GM12878 (cell line): ENCODE measurements around the gene PTPN2. TPM values are rescaled to one million over a fixed set of nuclear protein-coding genes. Genes with fewer than 3 reads are reported as not detected.

Experiments
- CHD2 ChIP-seq: IDR thresholded peaks from 2 replicates; pipeline ENCODE4 v1.6.1; 2011; ENCODE audit warnings: low read depth, low read length, improper control_type of control experiment, borderline replicate concordance
- DPF2 ChIP-seq: fragments of 450-650 bp; IDR thresholded peaks from 2 replicates; pipeline ENCODE4 v1.6.1; 2017; ENCODE audit warnings: mild to moderate bottlenecking
- FOXK2 ChIP-seq: fragments of 450-650 bp; IDR thresholded peaks from 2 replicates; pipeline ENCODE4 v1.6.1; 2017; ENCODE audit warnings: mild to moderate bottlenecking, moderate library complexity
- FOXM1 ChIP-seq: IDR thresholded peaks from 2 replicates; pipeline ENCODE4 v1.6.1; 2012; ENCODE audit warnings: low read depth, mild to moderate bottlenecking, inconsistent platforms, low read length, moderate library complexity
- NFYA ChIP-seq: IDR thresholded peaks from 2 replicates; pipeline ENCODE4 v1.6.1; 2011; ENCODE audit warnings: low read depth, mild to moderate bottlenecking, low read length, improper control_type of control experiment, borderline replicate concordance
- NR2C1 ChIP-seq: fragments of 450-650 bp; IDR thresholded peaks from 2 replicates; pipeline ENCODE4 v1.6.1; 2017; ENCODE audit warnings: antibody characterized with exemption, mild to moderate bottlenecking, moderate library complexity
- PML ChIP-seq: IDR thresholded peaks from 2 replicates; pipeline ENCODE4 v1.6.1; 2012; ENCODE audit warnings: low read length, inconsistent platforms
- RCOR1 ChIP-seq: conservative IDR thresholded peaks from 2 replicates; pipeline ENCODE4 v1.6.1; 2012; ENCODE audit warnings: low read depth, low read length, improper control_type of control experiment
- SIN3A ChIP-seq: IDR thresholded peaks from 2 replicates; pipeline ENCODE4 v1.6.1; 2012; ENCODE audit warnings: low read depth, low read length, improper control_type of control experiment
- SP1 ChIP-seq: IDR thresholded peaks from one replicate; pipeline ENCODE4 v1.6.1; 2011; ENCODE audit warnings: low read depth, low read length
- YBX1 ChIP-seq: fragments of 450-650 bp; IDR thresholded peaks from 2 replicates; pipeline ENCODE4 v1.6.1; 2016; ENCODE audit warnings: antibody characterized with exemption
- ZNF622 ChIP-seq: fragments of 450-650 bp; IDR thresholded peaks from 2 replicates; pipeline ENCODE4 v1.6.1; 2017; ENCODE audit warnings: mild to moderate bottlenecking, inconsistent platforms
- ZZZ3 ChIP-seq: IDR thresholded peaks from 2 replicates; pipeline ENCODE4 v1.6.1; 2011; ENCODE audit warnings: low read depth; ENCODE audit not compliant: control insufficient read depth, insufficient read length
- polyA plus RNA-seq, 11 experiments: library from polyadenylated mRNA; depleted of rRNA in 4 of 11; unstranded in 6 of 11; stranded (reverse) in 5 of 11; fragments of >200 nt; fragmentation: Nextera tagmentation in 4 of 11; fragmentation: Illumina TruSeq in 1 of 11; extraction: Ambion mirVana in 4 of 11; extraction: Trizol in 1 of 11; gene quantifications; 1 replicate in 1 of 11; 2 replicates in 10 of 11; pipeline versions ENCODE4 v1.2.1 to v1.2.3, GENCODE V29; 2011 to 2016; ENCODE audit warnings: inconsistent platforms in 2 of 11, missing spikeins in 2 of 11, low read depth in 1 of 11
- total RNA-seq, 4 experiments: library from RNA; depleted of rRNA in 3 of 4; stranded (reverse); fragments of >200 nt in 3 of 4; fragmentation: Illumina TruSeq in 1 of 4; extraction: Trizol in 1 of 4; gene quantifications; 2 replicates each; pipeline versions ENCODE4 v1.2.1 to v1.2.3, GENCODE V29; 2013 to 2021
- TF ChIP-seq, protein P1 (sequence below): IDR thresholded peaks from 2 replicates; pipeline ENCODE4 v1.6.1; 2012; ENCODE audit warnings: low read length, inconsistent platforms
- TF ChIP-seq, protein P2 (sequence below): fragments of 450-650 bp; IDR thresholded peaks from 2 replicates; pipeline ENCODE4 v1.6.1; 2016; ENCODE audit warnings: mild to moderate bottlenecking, moderate library complexity, borderline replicate concordance
- TF ChIP-seq, protein P3 (sequence below): fragments of 450-650 bp; IDR thresholded peaks from 2 replicates; pipeline ENCODE4 v1.6.1; 2018; ENCODE audit warnings: borderline replicate concordance, mild to moderate bottlenecking; ENCODE audit not compliant: partially characterized antibody
- TF ChIP-seq, protein P4 (sequence below): IDR thresholded peaks from 2 replicates; pipeline ENCODE4 v1.6.1; 2012; ENCODE audit warnings: improper control_type of control experiment, low read depth, low read length; ENCODE audit not compliant: insufficient replicate concordance

PTPN2 gene
- total and polyA plus RNA-seq, 10 of the 15 experiments (the other 5 are each of a cell fraction or from before 2014, with no cell fraction given), result 46.5 to 86.7 (median 64.6) TPM

DNA sequence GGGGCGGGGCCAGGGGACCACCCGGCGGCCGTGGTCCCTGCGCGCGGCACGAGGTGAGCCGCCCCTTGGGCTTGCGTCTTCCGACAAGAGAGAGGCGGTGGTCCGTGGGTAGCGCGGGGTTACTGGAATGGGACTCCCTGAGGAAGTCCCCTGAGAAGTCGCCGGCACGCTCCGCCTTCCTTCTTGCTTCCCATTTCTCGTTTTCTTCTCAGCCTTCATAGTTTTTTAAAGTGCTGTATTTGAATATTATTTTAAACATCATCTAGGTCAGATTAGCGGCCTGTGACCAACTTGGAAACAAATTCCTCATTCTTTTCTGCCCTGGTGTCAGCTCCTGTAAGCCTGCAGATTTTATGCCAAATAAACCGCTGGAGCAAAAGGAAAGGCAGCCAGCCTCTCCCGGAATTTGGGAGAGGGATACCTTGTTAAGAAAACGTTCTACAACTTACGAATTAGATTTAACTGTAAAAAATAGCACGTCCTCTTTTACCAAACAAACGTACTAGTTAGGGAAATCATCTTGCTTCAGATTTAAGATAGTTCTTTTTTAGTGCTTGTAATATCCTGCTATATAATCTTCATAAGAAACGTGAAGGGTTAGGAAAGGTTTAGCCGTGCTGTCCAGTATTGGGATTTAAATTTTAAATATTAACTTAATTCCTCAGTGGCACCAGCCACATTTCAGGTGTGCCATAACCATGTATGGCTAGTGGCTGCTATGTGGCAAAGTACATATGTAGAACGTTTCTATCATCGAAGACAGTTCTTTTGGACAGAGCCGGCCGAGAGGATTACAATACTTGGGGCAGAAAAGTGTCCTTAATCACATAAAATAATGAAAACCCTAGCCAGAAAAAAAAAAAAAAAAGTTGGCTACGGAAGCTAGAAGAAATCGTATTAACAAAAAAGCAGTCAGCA is 628 bp upstream of the PTPN2 start (continued):
- TF ChIP-seq, protein P1, sequence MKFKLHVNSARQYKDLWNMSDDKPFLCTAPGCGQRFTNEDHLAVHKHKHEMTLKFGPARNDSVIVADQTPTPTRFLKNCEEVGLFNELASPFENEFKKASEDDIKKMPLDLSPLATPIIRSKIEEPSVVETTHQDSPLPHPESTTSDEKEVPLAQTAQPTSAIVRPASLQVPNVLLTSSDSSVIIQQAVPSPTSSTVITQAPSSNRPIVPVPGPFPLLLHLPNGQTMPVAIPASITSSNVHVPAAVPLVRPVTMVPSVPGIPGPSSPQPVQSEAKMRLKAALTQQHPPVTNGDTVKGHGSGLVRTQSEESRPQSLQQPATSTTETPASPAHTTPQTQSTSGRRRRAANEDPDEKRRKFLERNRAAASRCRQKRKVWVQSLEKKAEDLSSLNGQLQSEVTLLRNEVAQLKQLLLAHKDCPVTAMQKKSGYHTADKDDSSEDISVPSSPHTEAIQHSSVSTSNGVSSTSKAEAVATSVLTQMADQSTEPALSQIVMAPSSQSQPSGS, result no peak
- TF ChIP-seq NR2C1 (no peak), YBX1 (no peak), CHD2 (no peak), SIN3A (no peak), FOXM1 (no peak), RCOR1 (no peak), SP1 (no peak), PML (0 out of 2 replicates have a peak, but pooled peaks have one; percentile 44), ZNF622 (no peak), FOXK2 (no peak), ZZZ3 (no peak), DPF2 (no peak), NFYA (no peak)
- TF ChIP-seq, protein P2, sequence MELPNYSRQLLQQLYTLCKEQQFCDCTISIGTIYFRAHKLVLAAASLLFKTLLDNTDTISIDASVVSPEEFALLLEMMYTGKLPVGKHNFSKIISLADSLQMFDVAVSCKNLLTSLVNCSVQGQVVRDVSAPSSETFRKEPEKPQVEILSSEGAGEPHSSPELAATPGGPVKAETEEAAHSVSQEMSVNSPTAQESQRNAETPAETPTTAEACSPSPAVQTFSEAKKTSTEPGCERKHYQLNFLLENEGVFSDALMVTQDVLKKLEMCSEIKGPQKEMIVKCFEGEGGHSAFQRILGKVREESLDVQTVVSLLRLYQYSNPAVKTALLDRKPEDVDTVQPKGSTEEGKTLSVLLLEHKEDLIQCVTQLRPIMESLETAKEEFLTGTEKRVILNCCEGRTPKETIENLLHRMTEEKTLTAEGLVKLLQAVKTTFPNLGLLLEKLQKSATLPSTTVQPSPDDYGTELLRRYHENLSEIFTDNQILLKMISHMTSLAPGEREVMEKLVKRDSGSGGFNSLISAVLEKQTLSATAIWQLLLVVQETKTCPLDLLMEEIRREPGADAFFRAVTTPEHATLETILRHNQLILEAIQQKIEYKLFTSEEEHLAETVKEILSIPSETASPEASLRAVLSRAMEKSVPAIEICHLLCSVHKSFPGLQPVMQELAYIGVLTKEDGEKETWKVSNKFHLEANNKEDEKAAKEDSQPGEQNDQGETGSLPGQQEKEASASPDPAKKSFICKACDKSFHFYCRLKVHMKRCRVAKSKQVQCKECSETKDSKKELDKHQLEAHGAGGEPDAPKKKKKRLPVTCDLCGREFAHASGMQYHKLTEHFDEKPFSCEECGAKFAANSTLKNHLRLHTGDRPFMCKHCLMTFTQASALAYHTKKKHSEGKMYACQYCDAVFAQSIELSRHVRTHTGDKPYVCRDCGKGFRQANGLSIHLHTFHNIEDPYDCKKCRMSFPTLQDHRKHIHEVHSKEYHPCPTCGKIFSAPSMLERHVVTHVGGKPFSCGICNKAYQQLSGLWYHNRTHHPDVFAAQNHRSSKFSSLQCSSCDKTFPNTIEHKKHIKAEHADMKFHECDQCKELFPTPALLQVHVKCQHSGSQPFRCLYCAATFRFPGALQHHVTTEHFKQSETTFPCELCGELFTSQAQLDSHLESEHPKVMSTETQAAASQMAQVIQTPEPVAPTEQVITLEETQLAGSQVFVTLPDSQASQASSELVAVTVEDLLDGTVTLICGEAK, result no peak
- TF ChIP-seq, protein P3, sequence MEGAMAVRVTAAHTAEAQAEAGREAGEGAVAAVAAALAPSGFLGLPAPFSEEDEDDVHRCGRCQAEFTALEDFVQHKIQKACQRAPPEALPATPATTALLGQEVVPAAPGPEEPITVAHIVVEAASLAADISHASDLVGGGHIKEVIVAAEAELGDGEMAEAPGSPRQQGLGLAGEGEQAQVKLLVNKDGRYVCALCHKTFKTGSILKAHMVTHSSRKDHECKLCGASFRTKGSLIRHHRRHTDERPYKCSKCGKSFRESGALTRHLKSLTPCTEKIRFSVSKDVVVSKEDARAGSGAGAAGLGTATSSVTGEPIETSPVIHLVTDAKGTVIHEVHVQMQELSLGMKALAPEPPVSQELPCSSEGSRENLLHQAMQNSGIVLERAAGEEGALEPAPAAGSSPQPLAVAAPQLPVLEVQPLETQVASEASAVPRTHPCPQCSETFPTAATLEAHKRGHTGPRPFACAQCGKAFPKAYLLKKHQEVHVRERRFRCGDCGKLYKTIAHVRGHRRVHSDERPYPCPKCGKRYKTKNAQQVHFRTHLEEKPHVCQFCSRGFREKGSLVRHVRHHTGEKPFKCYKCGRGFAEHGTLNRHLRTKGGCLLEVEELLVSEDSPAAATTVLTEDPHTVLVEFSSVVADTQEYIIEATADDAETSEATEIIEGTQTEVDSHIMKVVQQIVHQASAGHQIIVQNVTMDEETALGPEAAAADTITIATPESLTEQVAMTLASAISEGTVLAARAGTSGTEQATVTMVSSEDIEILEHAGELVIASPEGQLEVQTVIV, result no peak
- TF ChIP-seq, protein P4, sequence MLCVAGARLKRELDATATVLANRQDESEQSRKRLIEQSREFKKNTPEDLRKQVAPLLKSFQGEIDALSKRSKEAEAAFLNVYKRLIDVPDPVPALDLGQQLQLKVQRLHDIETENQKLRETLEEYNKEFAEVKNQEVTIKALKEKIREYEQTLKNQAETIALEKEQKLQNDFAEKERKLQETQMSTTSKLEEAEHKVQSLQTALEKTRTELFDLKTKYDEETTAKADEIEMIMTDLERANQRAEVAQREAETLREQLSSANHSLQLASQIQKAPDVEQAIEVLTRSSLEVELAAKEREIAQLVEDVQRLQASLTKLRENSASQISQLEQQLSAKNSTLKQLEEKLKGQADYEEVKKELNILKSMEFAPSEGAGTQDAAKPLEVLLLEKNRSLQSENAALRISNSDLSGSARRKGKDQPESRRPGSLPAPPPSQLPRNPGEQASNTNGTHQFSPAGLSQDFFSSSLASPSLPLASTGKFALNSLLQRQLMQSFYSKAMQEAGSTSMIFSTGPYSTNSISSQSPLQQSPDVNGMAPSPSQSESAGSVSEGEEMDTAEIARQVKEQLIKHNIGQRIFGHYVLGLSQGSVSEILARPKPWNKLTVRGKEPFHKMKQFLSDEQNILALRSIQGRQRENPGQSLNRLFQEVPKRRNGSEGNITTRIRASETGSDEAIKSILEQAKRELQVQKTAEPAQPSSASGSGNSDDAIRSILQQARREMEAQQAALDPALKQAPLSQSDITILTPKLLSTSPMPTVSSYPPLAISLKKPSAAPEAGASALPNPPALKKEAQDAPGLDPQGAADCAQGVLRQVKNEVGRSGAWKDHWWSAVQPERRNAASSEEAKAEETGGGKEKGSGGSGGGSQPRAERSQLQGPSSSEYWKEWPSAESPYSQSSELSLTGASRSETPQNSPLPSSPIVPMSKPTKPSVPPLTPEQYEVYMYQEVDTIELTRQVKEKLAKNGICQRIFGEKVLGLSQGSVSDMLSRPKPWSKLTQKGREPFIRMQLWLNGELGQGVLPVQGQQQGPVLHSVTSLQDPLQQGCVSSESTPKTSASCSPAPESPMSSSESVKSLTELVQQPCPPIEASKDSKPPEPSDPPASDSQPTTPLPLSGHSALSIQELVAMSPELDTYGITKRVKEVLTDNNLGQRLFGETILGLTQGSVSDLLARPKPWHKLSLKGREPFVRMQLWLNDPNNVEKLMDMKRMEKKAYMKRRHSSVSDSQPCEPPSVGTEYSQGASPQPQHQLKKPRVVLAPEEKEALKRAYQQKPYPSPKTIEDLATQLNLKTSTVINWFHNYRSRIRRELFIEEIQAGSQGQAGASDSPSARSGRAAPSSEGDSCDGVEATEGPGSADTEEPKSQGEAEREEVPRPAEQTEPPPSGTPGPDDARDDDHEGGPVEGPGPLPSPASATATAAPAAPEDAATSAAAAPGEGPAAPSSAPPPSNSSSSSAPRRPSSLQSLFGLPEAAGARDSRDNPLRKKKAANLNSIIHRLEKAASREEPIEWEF, result no peak
